Keratinocyte (primary cell): Measurements from ENCODE around the gene MCM9. TPM values are rescaled to one million over a fixed set of nuclear protein-coding genes. Genes with fewer than 3 reads are reported as not detected.

Source experiments
- DNase-seq: peaks from one replicate; pipeline ENCODE4 v3.0.0-alpha.2; 2011; ENCODE audit warnings: low read depth, missing footprints, low spot score
- FAIRE-seq: peaks from 2 replicates; lab custom pipeline; 2011; peaks lifted over from hg19 to GRCh38; lab: Jason Lieb, UNC
- H2AFZ ChIP-seq: 2 replicates; pipeline ENCODE4 v1.6.0; 2012; ENCODE audit warnings: low read length, control low read depth, inconsistent platforms; ENCODE audit not compliant: control insufficient read depth
- H3K27ac ChIP-seq: 2 replicates; pipeline ENCODE4 v1.5.1; 2011; ENCODE audit warnings: low read length; ENCODE audit not compliant: control insufficient read depth, insufficient read depth
- H3K27me3 ChIP-seq: 3 replicates; pipeline ENCODE4 v1.6.0; 2011; ENCODE audit warnings: low read length; ENCODE audit not compliant: control insufficient read depth, insufficient read depth; ENCODE audit errors: extremely low read depth
- H3K36me3 ChIP-seq, 2 experiments: 2 replicates in 1 of 2; 3 replicates in 1 of 2; pipeline ENCODE4 v1.5.1; 2011; ENCODE audit warnings: low read length in 2 of 2, mild to moderate bottlenecking in 1 of 2; ENCODE audit not compliant: control insufficient read depth in 2 of 2, insufficient read depth in 2 of 2; ENCODE audit errors: extremely low read depth in 1 of 2
- H3K4me1 ChIP-seq: 3 replicates; pipeline ENCODE4 v1.5.1; 2011; ENCODE audit warnings: low read length; ENCODE audit not compliant: control insufficient read depth, insufficient read depth; ENCODE audit errors: extremely low read depth
- H3K4me2 ChIP-seq: 3 replicates; pipeline ENCODE4 v1.6.0; 2011; ENCODE audit warnings: low read depth, low read length; ENCODE audit not compliant: control insufficient read depth, insufficient read depth; ENCODE audit errors: extremely low read depth
- H3K4me3 ChIP-seq, 3 experiments: fragments of 200-600 bp in 1 of 3; sonication (generic) in 1 of 3; 2 replicates in 2 of 3; 3 replicates in 1 of 3; pipeline ENCODE4 v1.5.1; 2011 to 2016; ENCODE audit warnings: low read length in 3 of 3, mild to moderate bottlenecking in 3 of 3, control low read depth in 2 of 3, inconsistent platforms in 1 of 3, low read depth in 1 of 3, mixed read lengths in 1 of 3, mixed run types in 1 of 3, moderate library complexity in 1 of 3; ENCODE audit not compliant: control insufficient read depth in 2 of 3, insufficient read depth in 2 of 3; ENCODE audit errors: extremely low read depth in 1 of 3
- H3K79me2 ChIP-seq: 2 replicates; pipeline ENCODE4 v1.6.0; 2012; ENCODE audit warnings: low read length; ENCODE audit not compliant: control insufficient read depth, insufficient read depth
- H3K9ac ChIP-seq: 3 replicates; pipeline ENCODE4 v1.6.0; 2011; ENCODE audit warnings: low read length; ENCODE audit not compliant: control insufficient read depth, insufficient read depth; ENCODE audit errors: extremely low read depth
- H3K9me1 ChIP-seq: 3 replicates; pipeline ENCODE4 v1.6.0; 2011; ENCODE audit warnings: low read length; ENCODE audit not compliant: control insufficient read depth, insufficient read depth; ENCODE audit errors: extremely low read depth
- H3K9me3 ChIP-seq: 2 replicates; pipeline ENCODE4 v1.5.1; 2012; ENCODE audit warnings: low read depth, low read length; ENCODE audit not compliant: control insufficient read depth
- H4K20me1 ChIP-seq: 3 replicates; pipeline ENCODE4 v1.6.0; 2011; ENCODE audit warnings: low read length; ENCODE audit not compliant: control insufficient read depth, insufficient read depth; ENCODE audit errors: extremely low read depth
- CTCF ChIP-seq, 3 experiments: IDR thresholded peaks in 1 of 3; conservative IDR thresholded peaks in 1 of 3; optimal IDR thresholded peaks in 1 of 3; 2 replicates in 2 of 3; 3 replicates in 1 of 3; pipeline versions ENCODE3 to v1.5.1; 2011; ENCODE audit warnings: low read length in 3 of 3, mild to moderate bottlenecking in 3 of 3, moderate library complexity in 2 of 3, control low read depth in 1 of 3, inconsistent platforms in 1 of 3; ENCODE audit not compliant: insufficient read depth in 2 of 3; ENCODE audit errors: extremely low read depth in 1 of 3
- EZH2 ChIP-seq: IDR thresholded peaks from one replicate; pipeline ENCODE4 v1.6.1; 2012; ENCODE audit warnings: inconsistent platforms, mild to moderate bottlenecking, low read length, moderate library complexity
- dilution Hi-C: fragments of 300-500 bp; cut with MboI; formaldehyde crosslinking; loops from one replicate; pipeline ENCODE4 v1.7.0; 2020; ENCODE audit warnings: low sequenced_read_pairs; ENCODE audit not compliant: extremely low pct_ligation_motif_present
- polyA plus RNA-seq, 5 experiments: library from polyadenylated mRNA; depleted of rRNA in 3 of 5; stranded (reverse) in 3 of 5; stranded (forward) in 1 of 5; unstranded in 1 of 5; fragments of >200 nt; gene quantifications; 1 replicate in 1 of 5; 2 replicates in 3 of 5; 3 replicates in 1 of 5; pipeline versions ENCODE4 v1.2.1 to v1.2.3, GENCODE V29; 2011 to 2012; ENCODE audit warnings: missing spikeins in 2 of 5, low read depth in 1 of 5, low replicate concordance in 1 of 5

The MCM9 gene
- polyA plus RNA-seq, 1 donor (not counting 4 experiments of a cell fraction or from before 2014, with no cell fraction given), result 3.1 TPM

- no peak overlapping the region for H2AFZ ChIP-seq
- H3K9me1 ChIP-seq, result no peaks in the 10 kb centered on the region
- H3K79me2 ChIP-seq, result no peaks in the 10 kb centered on the region
- H3K4me1 ChIP-seq, result no peaks in the 10 kb centered on the region
- FAIRE-seq (no peak), DNase-seq (peak; percentile 32)
- no peaks in the 10 kb centered on the region for H3K27me3 ChIP-seq
- dilution Hi-C loops, result no loop called here
- H3K4me3 ChIP-seq, result no peak overlapping the region
- no peak overlapping the region for H3K4me2 ChIP-seq
- no peaks in the 10 kb centered on the region for H4K20me1 ChIP-seq
- no peak overlapping the region for H3K27ac ChIP-seq
- H3K9me3 ChIP-seq, result no peaks in the 10 kb centered on the region
- H3K36me3 ChIP-seq, result no peaks in the 10 kb centered on the region
- no peak overlapping the region for H3K9ac ChIP-seq
- no peak for TF ChIP-seq EZH2
Measured at GRCh38 chr6:118780668-118781067, 154.3 kb downstream of the MCM9 start.

- no peaks in the 10 kb centered on the region for H3K9me1 ChIP-seq
- H3K4me1 ChIP-seq, result peaks cover 6% of the 10 kb centered on the region
- TF ChIP-seq EZH2 (no peak), CTCF (optimal IDR thresholded peaks at IDR 0.05 in 1 of 3, IDR thresholded peaks at IDR 0.05 in 1 of 3, conservative IDR thresholded peaks at IDR 0.05 in 1 of 3; ENCODE audit: extremely low read depth in 1 of 3, insufficient read depth in 2 of 3, low read length in 3 of 3) (peak; percentile 49 to 73 (median 61))
- H3K79me2 ChIP-seq, result no peaks in the 10 kb centered on the region
- no peak overlapping the region for H3K4me3 ChIP-seq
- H3K9ac ChIP-seq, result no peak overlapping the region
- dilution Hi-C loops, result no loop called here
- no peaks in the 10 kb centered on the region for H3K36me3 ChIP-seq
- H3K9me3 ChIP-seq, result no peaks in the 10 kb centered on the region
- no peak overlapping the region for H3K27ac ChIP-seq
- FAIRE-seq (peak; percentile 78), DNase-seq (peak; percentile 28)
- peak overlapping the region; percentile 48 for H3K4me2 ChIP-seq
- H3K27me3 ChIP-seq, result no peaks in the 10 kb centered on the region
- no peaks in the 10 kb centered on the region for H4K20me1 ChIP-seq
- peak overlapping the region; percentile 4 for H2AFZ ChIP-seq
Measured at GRCh38 chr6:118776607-118777549, 158.1 kb downstream of the MCM9 start.
